Panc1 (cell line): ENCODE data around the gene FAM53B. TPM values are rescaled to one million over a fixed set of nuclear protein-coding genes. Genes with fewer than 3 reads are reported as not detected.

Experiments
- ATAC-seq: fragments of 200-7000 bp; cut with Tn5 transposase; 2 replicates; pipeline ENCODE4 v1.9.1; 2020; ENCODE audit warnings: mild to moderate bottlenecking, moderate library complexity
- BruUV-seq: library from RNA; stranded (reverse); fragments of 400-500 nt; replicated peaks from 2 replicates; lab custom pipeline; 2021; lab: Mats Ljungman, UMichigan
- CTCF ChIA-PET: fragments of 300-600 bp; sonication (Branson Sonifier 250); formaldehyde crosslinking; loops from one replicate; lab custom pipeline; 2022; ENCODE audit warnings: antibody characterized with exemption; lab: Charles Lee
- POLR2A ChIA-PET: fragments of 300-600 bp; sonication (Branson Sonifier 250); formaldehyde crosslinking; loops from one replicate; lab custom pipeline; 2022; ENCODE audit warnings: antibody characterized with exemption; lab: Charles Lee
- DNase-seq: peaks from one replicate; pipeline ENCODE4 v3.0.0-alpha.2; 2010; ENCODE audit warnings: low read depth, low spot score
- H3K27ac ChIP-seq: 2 replicates; pipeline ENCODE4 v1.5.1; 2011; ENCODE audit warnings: mild to moderate bottlenecking, low read length, inconsistent platforms
- H3K27me3 ChIP-seq: fragments of 200-500 bp; sonication (Bioruptor generic); 2 replicates; pipeline ENCODE4 v1.6.0; 2014; ENCODE audit warnings: low read length, inconsistent platforms; ENCODE audit not compliant: control insufficient read depth, insufficient read depth
- H3K36me3 ChIP-seq: fragments of 200-500 bp; sonication (Bioruptor generic); 2 replicates; pipeline ENCODE4 v1.5.1; 2014; ENCODE audit warnings: inconsistent platforms, mild to moderate bottlenecking, low read length, moderate library complexity; ENCODE audit not compliant: control insufficient read depth, insufficient read depth
- H3K4me1 ChIP-seq: 2 replicates; pipeline ENCODE4 v1.5.1; 2011; ENCODE audit warnings: inconsistent platforms, mild to moderate bottlenecking, low read length, moderate library complexity; ENCODE audit not compliant: control insufficient read depth, insufficient read depth
- H3K4me3 ChIP-seq, 2 experiments: 2 replicates each; pipeline ENCODE4 v1.5.1; 2011 to 2012; ENCODE audit warnings: low read depth in 2 of 2, low read length in 2 of 2, mild to moderate bottlenecking in 2 of 2, inconsistent platforms in 1 of 2, moderate library complexity in 1 of 2
- H3K9me3 ChIP-seq: fragments of 200-500 bp; sonication (Bioruptor generic); 2 replicates; pipeline ENCODE4 v1.5.1; 2014; ENCODE audit warnings: low read depth, mild to moderate bottlenecking, inconsistent platforms, low read length, moderate library complexity; ENCODE audit not compliant: control insufficient read depth, insufficient read depth
- CTCF ChIP-seq: fragments of 450-650 bp; IDR thresholded peaks from 2 replicates; pipeline ENCODE4 v1.5.1; 2017; ENCODE audit warnings: mild to moderate bottlenecking
- POLR2AphosphoS5 ChIP-seq: IDR thresholded peaks from 2 replicates; pipeline ENCODE4 v1.6.1; 2012; ENCODE audit warnings: mild to moderate bottlenecking, low read depth, low read length, moderate library complexity
- REST ChIP-seq, 2 experiments: IDR thresholded peaks; 2 replicates each; pipeline ENCODE4 v1.6.1; 2011 to 2012; ENCODE audit warnings: low read depth in 2 of 2, control low read depth in 1 of 2, low read length in 1 of 2, mild to moderate bottlenecking in 1 of 2, moderate library complexity in 1 of 2; ENCODE audit not compliant: insufficient read depth in 1 of 2
- SIN3A ChIP-seq: IDR thresholded peaks from 2 replicates; pipeline ENCODE4 v1.6.1; 2012; ENCODE audit warnings: low read depth, mild to moderate bottlenecking, low read length, moderate library complexity, borderline replicate concordance; ENCODE audit not compliant: insufficient read depth
- TCF7L2 ChIP-seq: IDR thresholded peaks from 2 replicates; pipeline ENCODE4 v1.6.1; 2011; ENCODE audit warnings: mild to moderate bottlenecking, low read depth, low read length, inconsistent platforms
- in situ Hi-C: cut with HindIII; loops from 2 replicates; pipeline ENCODE4 v1.10.0; 2016; ENCODE audit warnings: low sequenced_read_pairs, low pct_unique_long_range_greater_than_20kb
- intact Hi-C: fragments of 100-400 bp; cut with micrococcal nuclease; formaldehyde crosslinking; loops from one replicate; pipeline ENCODE4 v1.10.0; 2022; ENCODE audit not compliant: unreplicated experiment
- total RNA-seq: library from RNA; stranded (reverse); gene quantifications from one replicate; pipeline ENCODE4 v1.2.1, GENCODE V29; 2021; ENCODE audit not compliant: unreplicated experiment

FAM53B gene
- total RNA-seq, 1 experiment from 2014 or later: 42.5 TPM

- intact Hi-C loops: no loop called here
- no peak for ATAC-seq
Measured at GRCh38 chr10:124590216-124591122, 153.7 kb downstream of the FAM53B start.

More at GRCh38 chr10:124590216-124591122, 153.7 kb downstream of the FAM53B start:
- Histone ChIP-seq H3K9me3 (no peaks in the 10 kb centered on the region), H3K27ac (no peak overlapping the region), H3K4me1 (no peaks in the 10 kb centered on the region), H3K36me3 (no peaks in the 10 kb centered on the region), H3K4me3 (no peak overlapping the region), H3K27me3 (no peaks in the 10 kb centered on the region)
- BruUV-seq: no TSS peak
- no peak for DNase-seq
- in situ Hi-C loops: no loop called here
- ChIA-PET POLR2A (no interaction called here), CTCF (no interaction called here)
- TF ChIP-seq REST (IDR thresholded peaks at IDR 0.05; ENCODE audit: insufficient read depth in 1 of 2, low read depth in 2 of 2, low read length in 1 of 2) (no peak), TCF7L2 (no peak), CTCF (no peak), SIN3A (no peak), POLR2AphosphoS5 (no peak)
